ENCODE measurements around the gene HNF4A. TPM values are rescaled to one million over a fixed set of nuclear protein-coding genes. Genes with fewer than 3 reads are reported as not detected.

HNF4A gene
- total and polyA plus RNA-seq, 2 of the 13 experiments (the other 11 are each of a cell fraction or from before 2014, with no cell fraction given), result 80.9 to 169 TPM

DNA sequence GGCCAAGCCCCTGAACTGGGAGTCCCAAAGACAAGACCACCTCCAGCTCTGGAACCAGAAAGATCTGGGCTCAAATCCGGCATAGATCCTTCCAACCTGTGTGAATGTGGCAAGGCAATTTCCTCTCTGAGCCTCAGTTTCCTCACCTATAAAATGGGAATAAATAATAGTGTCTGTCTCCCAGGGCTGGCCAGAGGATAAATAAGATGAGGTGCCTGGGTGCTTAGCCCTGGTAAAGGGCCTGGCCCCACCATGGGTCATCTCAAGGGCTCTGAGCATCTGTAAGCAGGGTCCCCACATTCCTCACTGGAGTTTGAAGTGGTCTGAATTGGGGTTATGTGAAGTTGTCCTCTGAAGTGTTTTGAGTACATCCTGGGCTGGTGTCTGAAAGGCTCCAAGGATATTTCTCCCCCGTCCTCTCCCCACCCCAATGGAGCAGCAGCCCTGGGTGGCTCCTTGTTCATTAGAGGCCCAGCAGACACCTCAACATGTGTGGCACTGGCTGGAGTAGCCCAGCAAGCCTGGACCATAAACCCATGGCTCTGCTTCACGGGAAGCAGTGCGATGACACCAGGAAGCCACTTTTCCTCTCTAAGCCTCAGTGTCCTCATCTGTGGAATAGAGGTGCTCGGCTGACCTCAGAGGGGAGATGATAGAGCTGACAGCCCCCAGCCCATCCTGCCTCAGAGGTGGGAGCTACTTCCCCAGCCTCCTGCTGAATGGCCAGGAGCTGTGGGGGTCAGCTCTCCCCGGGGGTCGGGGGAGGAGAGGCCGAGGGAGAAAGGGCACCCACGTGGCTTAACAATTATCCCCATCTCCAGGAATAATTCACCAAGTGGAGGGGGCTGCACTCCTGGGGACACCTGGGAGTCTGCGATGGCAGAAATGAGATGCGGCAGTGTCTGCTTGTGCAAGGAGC, 48.0 kb downstream of the HNF4A start (continued):
- TF ChIP-seq ZBTB49 (CRISPR knock-in tag; IDR thresholded peaks at IDR 0.05; ENCODE audit: borderline replicate concordance) (no peak), FUBP1 (CRISPR knock-in tag; IDR thresholded peaks at IDR 0.05; ENCODE audit: borderline replicate concordance) (no peak), PAF1 (CRISPR knock-in tag; IDR thresholded peaks at IDR 0.05) (0 out of 2 replicates have a peak, but pooled peaks have one; percentile 50), ZNF737 (CRISPR knock-in tag; IDR thresholded peaks at IDR 0.05; ENCODE audit: borderline replicate concordance) (no peak; the same call in 1 of the 2 replicates), ZMAT3 (CRISPR knock-in tag; conservative IDR thresholded peaks at IDR 0.05) (no peak), AKAP8 (CRISPR knock-in tag; IDR thresholded peaks at IDR 0.05) (no peak), KAT8 (CRISPR knock-in tag; IDR thresholded peaks at IDR 0.05) (no peak), EP300 (IDR thresholded peaks at IDR 0.05; ENCODE audit: low read depth in 2 of 2, low read length in 2 of 2) (no peak), EP300 (CRISPR knock-in tag; IDR thresholded peaks at IDR 0.05; ENCODE audit: borderline replicate concordance) (no peak), SP140L (CRISPR knock-in tag; IDR thresholded peaks at IDR 0.05; ENCODE audit: borderline replicate concordance) (no peak), ZNF225 (CRISPR knock-in tag; IDR thresholded peaks at IDR 0.05) (peak; percentile 83; the same call in 1 of the 2 replicates), ZNF234 (CRISPR knock-in tag; conservative IDR thresholded peaks at IDR 0.05) (no peak)
- TF ChIP-seq, protein P1, sequence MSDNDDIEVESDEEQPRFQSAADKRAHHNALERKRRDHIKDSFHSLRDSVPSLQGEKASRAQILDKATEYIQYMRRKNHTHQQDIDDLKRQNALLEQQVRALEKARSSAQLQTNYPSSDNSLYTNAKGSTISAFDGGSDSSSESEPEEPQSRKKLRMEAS (IDR thresholded peaks at IDR 0.05), result peak; percentile 35; the same call in 1 of the 2 replicates
- TF ChIP-seq, protein P2, sequence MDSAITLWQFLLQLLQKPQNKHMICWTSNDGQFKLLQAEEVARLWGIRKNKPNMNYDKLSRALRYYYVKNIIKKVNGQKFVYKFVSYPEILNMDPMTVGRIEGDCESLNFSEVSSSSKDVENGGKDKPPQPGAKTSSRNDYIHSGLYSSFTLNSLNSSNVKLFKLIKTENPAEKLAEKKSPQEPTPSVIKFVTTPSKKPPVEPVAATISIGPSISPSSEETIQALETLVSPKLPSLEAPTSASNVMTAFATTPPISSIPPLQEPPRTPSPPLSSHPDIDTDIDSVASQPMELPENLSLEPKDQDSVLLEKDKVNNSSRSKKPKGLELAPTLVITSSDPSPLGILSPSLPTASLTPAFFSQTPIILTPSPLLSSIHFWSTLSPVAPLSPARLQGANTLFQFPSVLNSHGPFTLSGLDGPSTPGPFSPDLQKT (CRISPR knock-in tag; IDR thresholded peaks at IDR 0.05; ENCODE audit: borderline replicate concordance), result no peak
- TF ChIP-seq, protein P3, sequence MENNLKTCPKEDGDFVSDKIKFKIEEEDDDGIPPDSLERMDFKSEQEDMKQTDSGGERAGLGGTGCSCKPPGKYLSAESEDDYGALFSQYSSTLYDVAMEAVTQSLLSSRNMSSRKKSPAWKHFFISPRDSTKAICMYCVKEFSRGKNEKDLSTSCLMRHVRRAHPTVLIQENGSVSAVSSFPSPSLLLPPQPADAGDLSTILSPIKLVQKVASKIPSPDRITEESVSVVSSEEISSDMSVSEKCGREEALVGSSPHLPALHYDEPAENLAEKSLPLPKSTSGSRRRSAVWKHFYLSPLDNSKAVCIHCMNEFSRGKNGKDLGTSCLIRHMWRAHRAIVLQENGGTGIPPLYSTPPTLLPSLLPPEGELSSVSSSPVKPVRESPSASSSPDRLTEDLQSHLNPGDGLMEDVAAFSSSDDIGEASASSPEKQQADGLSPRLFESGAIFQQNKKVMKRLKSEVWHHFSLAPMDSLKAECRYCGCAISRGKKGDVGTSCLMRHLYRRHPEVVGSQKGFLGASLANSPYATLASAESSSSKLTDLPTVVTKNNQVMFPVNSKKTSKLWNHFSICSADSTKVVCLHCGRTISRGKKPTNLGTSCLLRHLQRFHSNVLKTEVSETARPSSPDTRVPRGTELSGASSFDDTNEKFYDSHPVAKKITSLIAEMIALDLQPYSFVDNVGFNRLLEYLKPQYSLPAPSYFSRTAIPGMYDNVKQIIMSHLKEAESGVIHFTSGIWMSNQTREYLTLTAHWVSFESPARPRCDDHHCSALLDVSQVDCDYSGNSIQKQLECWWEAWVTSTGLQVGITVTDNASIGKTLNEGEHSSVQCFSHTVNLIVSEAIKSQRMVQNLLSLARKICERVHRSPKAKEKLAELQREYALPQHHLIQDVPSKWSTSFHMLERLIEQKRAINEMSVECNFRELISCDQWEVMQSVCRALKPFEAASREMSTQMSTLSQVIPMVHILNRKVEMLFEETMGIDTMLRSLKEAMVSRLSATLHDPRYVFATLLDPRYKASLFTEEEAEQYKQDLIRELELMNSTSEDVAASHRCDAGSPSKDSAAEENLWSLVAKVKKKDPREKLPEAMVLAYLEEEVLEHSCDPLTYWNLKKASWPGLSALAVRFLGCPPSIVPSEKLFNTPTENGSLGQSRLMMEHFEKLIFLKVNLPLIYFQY (CRISPR knock-in tag; IDR thresholded peaks at IDR 0.05; ENCODE audit: borderline replicate concordance), result no peak
- TF ChIP-seq, protein P4, sequence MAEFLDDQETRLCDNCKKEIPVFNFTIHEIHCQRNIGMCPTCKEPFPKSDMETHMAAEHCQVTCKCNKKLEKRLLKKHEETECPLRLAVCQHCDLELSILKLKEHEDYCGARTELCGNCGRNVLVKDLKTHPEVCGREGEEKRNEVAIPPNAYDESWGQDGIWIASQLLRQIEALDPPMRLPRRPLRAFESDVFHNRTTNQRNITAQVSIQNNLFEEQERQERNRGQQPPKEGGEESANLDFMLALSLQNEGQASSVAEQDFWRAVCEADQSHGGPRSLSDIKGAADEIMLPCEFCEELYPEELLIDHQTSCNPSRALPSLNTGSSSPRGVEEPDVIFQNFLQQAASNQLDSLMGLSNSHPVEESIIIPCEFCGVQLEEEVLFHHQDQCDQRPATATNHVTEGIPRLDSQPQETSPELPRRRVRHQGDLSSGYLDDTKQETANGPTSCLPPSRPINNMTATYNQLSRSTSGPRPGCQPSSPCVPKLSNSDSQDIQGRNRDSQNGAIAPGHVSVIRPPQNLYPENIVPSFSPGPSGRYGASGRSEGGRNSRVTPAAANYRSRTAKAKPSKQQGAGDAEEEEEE (CRISPR knock-in tag; IDR thresholded peaks at IDR 0.05; ENCODE audit: borderline replicate concordance), result 0 out of 2 replicates have a peak, but pooled peaks have one; percentile 1
